ENCODE results near the gene ATP1A1.

ATP1A1 gene

GRCh38 chr1:116373431-116374352 lies 648 bp downstream of the ATP1A1 start:
- peak; percentile 66 for DNase-seq

GRCh38 chr1:116374353-116375147 lies 1.5 kb downstream of the ATP1A1 start:
- peak; percentile 43 for DNase-seq

GRCh38 chr1:116375148-116375886 lies 2.3 kb downstream of the ATP1A1 start:
- peak; percentile 11 for DNase-seq

GRCh38 chr1:116375887-116376728 lies 3.1 kb downstream of the ATP1A1 start:
- DNase-seq, result peak; percentile 59

- DNase-seq, result no peak
Measured at GRCh38 chr1:116376729-116377086, 3.7 kb downstream of the ATP1A1 start.

- peak; percentile 35 for DNase-seq
Measured at GRCh38 chr1:116377541-116378529, 4.8 kb downstream of the ATP1A1 start.

GRCh38 chr1:116379057-116379630 lies 6.1 kb downstream of the ATP1A1 start:
- no peak for DNase-seq

GRCh38 chr1:116379674-116380498 lies 6.8 kb downstream of the ATP1A1 start:
- DNase-seq, result no peak

- DNase-seq, result no peak
Measured at GRCh38 chr1:116380499-116381242, 7.6 kb downstream of the ATP1A1 start.

GRCh38 chr1:116382321-116382720 lies 9.3 kb downstream of the ATP1A1 start:
- no peak for DNase-seq

- no peak for DNase-seq
Measured at GRCh38 chr1:116382857-116383483, 9.9 kb downstream of the ATP1A1 start.

- no peak for DNase-seq
Measured at GRCh38 chr1:116386042-116386441, 13.0 kb downstream of the ATP1A1 start.

- DNase-seq, result no peak
Measured at GRCh38 chr1:116387551-116387950, 14.5 kb downstream of the ATP1A1 start.

- no peak for DNase-seq
Measured at GRCh38 chr1:116388122-116388521, 15.1 kb downstream of the ATP1A1 start.

- no peak for DNase-seq
Measured at GRCh38 chr1:116389013-116389412, 16.0 kb downstream of the ATP1A1 start.

- DNase-seq, result no peak
Measured at GRCh38 chr1:116389686-116390085, 16.6 kb downstream of the ATP1A1 start.

- peak; percentile 45 for DNase-seq
Measured at GRCh38 chr1:116390195-116390594, 17.2 kb downstream of the ATP1A1 start.

GRCh38 chr1:116391185-116391584 lies 18.1 kb downstream of the ATP1A1 start:
- no peak for DNase-seq
